ENCODE measurements around the gene ATP6V0B.

ATP6V0B gene

DNA sequence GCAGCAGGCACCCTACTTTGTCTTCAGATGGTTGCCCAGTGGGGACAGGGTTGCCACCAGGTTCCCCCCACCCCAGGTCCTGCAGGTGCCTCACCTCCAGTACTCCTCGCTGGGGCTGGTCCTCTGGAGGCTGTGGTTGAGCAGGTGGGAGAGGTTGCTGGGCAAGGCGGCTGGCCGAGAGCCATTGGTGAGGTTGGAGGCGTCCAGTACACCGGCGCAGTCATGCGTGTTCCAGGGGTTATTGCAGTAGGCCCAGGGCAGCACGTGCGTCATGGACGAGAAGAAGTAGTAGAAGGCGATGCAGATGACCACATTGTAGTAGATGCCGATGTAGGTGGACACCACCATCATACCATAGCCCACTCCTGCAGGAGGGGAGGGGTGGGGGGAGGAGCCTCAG, 33.5 kb downstream of the ATP6V0B start:
- DNase-seq, result no peak

DNA sequence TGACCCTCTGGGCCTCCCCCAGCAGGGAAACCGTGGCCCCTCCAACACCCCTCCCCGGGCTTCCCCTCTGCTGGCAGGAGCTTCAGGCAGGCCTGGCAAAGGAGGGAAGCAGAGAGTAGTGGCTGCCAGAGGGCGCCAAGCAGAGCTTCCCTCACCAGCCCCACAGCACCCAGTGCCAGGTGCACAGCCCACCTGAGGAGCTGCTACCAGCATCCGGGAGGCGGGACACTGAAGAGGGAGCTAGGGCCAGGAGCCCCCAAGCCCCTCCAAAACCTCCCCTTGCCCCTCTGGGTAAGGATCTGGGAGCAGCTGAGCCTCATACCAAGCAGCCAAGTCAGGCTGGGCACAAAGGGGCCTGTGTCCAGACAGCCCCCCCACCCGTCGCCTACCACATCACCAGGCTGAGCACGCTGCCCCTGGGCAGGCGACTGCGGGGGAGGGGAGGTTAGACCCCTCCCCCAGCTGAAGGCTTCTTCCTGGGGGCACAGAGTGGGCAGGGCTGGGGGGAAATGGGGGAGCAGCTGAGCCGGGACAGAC, 36.2 kb downstream of the ATP6V0B start:
- no peak for DNase-seq

DNA sequence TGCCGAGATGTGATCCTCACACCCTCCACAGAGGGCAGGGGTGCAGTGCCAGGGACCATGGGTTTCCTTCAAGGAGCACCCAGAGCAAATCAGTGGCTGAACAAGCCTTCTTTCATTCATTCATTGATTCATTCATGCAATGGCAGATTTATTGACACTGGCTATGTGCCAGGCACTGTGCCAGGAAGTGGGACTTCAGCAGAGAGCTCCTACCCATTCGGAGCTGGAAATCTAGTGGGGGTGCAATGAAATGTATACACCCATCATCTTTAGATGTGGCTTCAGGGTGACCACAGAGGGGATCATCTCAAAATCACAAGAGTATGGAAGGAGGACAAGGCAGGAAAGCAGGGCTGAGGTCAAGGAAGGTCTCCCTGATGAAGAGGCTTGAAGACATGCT, 37.6 kb downstream of the ATP6V0B start:
- no peak for DNase-seq

DNA sequence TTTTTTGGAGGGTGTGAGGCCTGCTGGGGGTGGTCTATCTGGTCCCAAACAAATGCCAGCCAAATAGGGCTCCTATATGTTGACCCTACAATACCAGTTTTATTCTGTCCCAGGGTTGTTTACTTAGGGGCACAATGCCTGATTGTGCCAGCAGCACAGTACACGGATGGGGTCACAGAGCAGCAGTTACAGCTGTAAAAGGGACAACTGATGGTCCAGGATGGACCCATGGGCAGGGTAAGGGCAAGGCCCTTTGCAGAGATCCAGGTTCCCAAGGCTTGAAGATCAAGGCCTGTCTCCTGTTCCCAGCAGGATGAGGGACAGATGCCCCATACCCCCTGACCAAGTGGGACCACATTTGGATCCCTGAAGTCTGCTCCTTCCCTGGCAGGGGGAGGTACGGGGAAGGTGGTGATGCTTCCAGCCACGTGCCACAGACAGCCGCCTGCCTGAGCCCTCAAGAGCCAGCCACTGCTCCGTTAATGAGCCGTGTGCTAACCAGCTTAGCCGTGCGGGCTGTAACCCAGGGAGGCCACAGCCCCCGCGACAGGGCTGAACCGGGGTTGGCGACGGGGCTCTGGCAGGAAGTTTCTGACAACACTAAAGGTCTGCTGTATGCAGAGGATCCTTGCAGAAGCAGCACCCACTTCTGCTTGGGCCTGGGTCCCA, 38.3 kb downstream of the ATP6V0B start:
- DNase-seq, result no peak

DNA sequence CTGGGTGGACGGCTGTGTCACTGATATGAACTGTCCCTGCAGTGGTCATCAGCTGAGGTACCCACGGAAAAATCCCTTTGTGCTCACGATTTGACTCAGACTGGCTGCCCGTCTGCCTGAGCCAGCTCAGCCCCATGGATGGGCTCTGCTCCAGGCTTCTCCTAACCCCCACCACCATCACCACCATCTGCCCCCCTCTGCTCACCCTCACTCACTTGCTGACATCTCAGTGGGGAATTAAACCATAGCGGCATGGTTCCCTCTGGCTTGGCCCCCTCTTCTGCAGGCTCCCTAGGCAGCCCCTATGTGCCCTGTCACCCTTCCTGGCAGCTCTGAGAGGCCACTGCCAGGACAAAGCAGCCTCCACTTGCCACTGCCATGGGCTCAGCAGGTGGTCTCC, 39.2 kb downstream of the ATP6V0B start:
- DNase-seq, result no peak

DNA sequence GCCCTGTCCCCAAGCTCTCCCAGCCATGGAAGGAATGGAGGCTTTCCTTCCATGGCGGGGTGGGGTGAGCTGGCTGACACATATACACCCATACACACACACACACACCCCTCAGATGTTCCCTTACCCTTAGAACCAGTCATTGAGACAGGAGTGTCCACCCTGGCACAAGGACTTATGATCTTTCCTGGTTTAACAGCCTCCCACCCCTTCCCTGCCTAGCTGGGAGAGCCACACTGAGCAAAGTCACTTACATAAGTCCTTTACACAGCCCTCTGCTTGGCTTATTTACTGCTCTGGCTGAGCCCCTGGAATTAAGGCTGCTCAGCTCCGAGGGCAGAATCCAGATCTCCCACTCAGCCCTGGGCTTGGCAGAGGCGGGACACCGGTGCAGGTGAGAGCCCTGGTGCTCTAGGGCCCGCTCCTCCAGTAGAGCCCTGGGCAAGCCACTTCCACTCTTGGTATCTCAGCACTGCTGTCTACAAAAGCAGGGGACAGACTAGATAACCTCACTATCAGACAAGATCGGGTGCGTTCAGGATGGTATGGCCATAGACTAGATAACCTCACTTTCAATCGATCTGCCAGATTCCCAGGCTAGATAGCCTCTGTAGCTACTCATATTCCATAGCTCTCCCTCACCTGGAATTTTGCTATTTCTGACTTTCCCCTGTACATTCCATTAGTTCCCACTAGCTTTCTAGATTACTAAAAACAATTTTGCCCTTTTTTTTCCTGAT, 39.8 kb downstream of the ATP6V0B start:
- no peak for DNase-seq

DNA sequence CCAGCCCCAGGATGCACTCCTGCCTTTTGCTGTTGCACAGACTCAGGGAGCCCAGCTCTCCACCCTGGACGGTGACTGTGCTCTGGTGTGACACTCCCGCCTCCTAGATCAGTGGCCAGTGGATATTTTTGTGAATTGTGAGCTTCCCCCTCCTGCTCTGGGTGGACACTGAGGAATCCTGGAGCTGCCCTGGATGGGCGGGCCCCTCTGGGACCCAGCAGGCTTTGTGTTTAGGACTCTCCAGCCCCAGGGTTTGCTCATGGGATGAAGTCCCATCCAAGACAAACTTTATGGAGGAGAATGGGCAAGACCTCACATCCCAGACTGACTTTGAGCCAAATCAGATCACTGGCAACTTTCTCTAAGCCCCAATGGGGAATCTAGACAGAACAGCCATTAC, 40.4 kb downstream of the ATP6V0B start:
- DNase-seq, result no peak

DNA sequence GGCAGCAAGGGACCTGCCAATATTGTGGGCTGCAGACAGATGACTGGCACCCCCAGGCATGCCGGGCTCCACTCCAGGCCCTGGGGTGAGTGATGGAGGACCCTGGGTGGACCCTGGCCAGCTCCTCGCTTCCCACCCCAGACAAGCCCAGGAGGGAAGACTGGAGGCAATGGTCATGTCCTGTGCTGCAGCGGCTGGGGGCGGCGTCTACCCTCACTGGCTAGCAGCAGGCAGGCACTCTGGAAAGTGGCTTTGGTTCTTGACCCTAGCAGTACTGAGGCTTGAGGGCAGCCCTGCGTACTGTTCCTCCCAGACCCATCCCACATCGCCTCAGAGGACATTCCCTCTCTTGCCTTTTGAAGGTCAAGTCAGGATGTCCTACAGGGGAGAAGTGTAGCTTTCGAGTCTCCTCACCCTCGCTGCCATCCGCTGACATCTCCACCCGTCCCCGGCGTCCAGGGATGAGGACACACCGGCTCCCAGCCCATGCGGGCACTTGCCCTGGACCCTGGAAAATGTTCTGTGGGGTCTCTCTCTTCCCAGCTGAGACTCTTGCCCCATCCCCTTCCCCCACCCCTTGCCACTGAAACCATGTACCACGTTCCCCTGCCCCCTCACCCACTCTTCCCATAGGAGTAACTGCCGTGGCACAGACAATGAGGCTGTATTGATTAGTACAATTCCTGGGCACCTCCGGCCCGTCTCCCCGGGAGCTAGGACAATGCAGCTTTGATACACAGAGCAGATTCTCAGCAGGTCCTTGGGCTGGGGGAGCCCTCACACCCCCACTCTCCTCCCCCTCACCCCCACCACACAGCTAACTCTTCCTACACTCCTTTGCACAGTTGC, 41.5 kb downstream of the ATP6V0B start:
- DNase-seq, result no peak

DNA sequence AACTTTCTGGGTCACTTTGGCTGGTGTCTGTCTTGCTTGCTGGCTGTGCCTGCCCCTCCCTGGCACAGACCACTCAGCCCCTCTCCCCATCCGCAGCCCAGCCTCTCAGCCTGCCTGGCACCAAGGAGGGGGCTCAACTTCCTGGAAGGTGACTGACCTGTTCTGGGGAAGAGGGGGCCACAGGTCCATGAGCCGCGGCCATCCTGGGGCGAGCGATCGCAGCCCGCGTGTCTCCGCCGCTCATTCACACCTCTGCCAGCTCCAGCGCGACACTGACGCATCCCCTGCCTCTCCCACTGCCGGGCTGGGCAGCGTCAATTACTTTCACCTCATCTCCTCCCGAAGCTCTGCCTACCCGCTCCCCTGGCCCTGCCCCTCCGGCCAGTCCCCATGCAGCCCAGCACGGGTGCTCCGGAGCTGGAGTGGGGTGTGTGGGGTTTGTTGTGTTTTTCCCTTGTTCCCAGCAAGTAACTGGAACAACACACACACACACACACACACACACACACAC, 42.2 kb downstream of the ATP6V0B start:
- DNase-seq, result no peak

DNA sequence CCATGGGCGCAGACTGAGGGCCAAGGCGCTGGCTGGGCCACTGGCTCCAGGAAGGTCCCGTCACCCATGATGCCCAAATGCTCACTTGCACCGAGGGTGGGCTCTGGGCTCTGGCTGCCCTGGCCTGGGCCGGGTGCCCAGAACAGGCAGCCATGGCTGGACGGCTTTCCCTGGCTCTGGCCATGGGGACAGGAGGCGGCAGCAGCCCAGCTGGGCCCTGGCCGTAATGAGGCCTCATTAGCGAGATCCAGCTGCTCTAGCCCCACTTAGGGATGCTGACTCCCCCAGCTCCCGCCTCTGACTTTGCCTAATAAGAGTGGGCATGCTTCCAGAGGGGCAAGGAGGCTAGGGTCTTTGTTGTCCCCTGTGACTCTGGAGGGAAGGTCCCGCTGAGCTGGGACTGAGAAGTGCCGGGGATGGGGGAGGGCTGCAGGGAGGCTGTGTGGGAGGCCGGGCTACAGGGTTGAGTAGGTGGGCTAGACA, 44.7 kb downstream of the ATP6V0B start:
- DNase-seq, result no peak

DNA sequence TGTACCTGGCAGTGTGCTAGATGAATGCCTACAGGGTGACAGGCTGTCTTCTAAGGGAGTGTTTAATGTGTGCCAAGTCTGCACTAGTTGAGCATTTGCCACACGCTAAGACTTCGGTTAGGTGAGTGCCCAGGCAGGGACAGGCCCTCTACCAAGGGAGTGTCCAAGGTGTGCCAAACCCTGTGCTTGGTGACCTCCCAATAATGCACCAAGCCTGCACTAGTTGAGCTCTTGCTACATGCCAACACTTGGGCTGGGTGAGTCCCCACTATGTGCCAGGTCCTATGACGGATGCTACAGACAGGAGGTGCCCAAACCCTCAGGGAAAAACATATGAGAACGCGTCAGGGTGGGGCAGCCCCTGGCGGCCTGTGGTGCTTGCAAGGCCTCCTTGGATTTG, 45.7 kb downstream of the ATP6V0B start:
- DNase-seq, result no peak

DNA sequence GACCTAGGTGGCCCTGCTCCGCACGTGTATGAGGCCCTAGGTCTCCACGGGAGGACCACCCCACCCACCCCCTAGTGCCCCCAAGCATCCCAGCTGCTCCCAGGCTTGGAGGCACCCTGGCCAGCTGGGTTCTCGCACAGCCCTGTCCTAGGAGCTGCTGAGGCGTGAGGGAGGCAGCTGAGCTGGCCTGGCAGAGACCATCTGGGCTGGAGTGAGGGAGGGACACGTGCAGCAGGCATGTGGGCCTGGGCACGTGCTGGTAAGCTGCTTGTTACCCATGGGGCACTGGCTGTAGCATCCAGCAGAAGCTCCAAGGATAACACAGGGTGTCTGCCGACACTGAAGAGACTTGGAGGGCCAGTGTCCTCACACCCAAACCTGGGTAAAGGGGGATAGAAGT, 46.4 kb downstream of the ATP6V0B start:
- DNase-seq, result no peak

DNA sequence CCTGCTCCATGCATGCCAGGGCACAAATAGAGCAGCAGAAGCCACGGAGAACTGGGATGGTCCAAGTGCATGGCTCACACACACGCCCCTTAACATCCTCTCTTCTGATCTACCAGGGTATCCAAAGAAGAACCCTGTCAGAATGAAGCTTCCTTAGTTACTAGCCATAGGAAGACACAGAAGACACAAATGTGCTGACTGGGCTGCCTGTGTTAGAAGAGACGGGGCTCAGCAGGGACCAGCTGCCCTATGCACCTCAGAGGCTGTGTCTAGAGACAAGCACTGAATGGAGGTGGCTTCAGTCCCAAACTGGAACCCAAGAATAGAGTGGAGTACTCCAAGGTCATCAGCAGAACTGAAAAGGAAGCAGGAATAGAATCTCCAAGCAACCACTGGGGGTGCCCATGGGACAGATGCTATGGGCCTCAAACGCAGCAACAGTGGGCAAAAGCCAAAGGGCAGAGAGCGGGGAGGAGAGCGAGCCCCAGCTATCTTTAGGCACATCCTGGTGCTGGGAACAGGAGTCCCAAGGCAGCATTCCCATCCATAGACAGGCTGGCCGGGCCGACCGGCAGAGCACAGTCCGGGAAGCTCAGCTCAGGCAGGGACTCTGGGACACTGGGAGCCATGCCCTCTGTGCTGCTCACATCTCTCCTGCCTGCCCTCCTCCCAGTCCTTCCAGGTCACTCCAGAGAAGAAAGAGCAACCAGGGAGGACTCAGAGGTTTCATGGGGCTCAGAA, 47.0 kb downstream of the ATP6V0B start:
- DNase-seq, result no peak

DNA sequence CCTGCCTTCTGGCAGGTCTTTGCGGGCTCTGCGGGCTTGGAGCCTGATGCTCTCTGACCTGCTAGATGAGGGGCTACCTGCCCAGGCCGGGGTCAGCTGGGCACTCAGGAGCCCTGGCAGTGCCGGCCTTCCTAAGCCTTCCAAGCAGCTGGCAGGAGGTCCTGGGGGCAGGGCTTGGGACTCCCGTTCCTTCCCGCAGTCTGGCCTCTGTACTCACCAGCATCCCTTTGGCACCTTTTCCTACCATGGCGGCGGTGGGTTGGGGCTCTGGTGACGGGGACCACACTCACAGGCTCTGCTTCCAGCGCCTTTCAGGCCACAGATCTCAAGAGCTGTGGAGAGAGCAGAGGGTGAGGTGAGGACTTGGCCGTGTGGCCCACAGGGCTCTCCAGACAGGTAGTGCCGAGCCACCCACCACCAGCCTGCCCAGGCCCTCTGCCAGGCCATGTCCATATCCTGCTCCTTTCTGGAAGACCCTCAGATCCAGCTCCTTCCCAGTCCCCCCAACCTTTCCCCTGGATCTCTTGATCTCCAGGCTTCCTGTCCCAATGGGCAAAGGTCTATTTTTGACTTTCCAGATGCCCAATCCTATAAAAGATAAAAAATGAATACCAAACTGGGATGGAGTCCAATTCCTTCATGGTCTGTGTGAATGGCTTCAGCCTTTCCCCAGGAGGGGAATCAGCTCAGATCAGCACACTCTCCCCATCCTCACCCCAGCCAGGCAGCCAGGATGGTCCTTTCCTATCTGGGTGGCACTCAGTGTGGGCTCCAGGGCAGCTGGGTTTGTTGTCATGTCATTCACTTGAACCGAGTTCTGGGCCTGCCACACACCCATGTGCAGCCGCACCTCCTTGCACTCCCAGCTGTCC, 49.5 kb downstream of the ATP6V0B start:
- DNase-seq, result no peak

DNA sequence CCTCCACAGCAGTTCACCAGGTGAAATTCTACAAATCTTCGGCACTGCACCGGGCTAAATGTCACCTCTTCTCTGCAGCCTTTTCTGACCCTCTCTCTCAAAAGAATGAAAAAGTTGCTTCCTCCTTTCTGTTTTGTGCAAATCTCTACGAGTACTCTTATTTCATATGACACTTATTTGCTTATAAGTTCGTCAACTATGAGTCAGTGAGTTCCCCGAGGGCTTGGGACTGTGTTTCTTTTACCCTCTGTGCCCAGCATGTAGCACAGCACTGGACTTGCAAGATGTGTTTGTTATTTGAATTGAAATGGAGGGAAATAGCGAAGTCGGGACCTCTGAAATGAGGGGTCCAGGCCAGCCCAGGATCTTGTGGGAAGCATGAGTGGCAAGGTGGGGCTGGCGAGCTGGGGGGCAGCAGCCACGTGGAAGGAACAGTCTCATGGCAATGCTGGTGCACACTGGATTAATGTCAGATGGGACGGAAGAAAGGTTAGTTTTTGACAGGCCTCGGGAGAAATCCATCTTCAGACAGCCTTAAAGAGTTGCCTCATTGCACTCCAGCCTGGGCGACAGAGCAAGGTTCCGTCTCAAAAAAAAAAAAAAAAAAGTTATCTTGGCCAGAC, 50.3 kb downstream of the ATP6V0B start:
- DNase-seq, result no peak

DNA sequence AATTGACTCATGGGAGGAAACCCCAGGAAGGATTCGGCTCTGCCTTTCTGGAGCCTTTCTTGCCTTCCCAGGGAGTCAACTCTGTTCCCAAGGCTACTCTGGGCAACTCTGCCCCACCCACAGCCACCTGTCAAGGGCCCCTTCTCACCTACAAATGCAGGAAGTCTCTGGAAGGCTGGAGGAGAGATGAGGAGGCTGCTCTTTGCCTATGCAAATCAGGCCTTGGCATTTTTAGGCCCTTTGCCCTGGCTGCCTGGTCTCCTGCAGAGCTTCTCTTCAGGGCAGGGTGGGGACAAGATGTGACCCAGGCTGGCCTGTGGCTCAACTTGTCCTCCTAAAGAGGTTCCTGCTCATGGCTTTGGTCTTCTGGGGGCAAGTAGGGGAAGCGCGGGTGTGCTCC, 51.1 kb downstream of the ATP6V0B start:
- DNase-seq, result no peak

DNA sequence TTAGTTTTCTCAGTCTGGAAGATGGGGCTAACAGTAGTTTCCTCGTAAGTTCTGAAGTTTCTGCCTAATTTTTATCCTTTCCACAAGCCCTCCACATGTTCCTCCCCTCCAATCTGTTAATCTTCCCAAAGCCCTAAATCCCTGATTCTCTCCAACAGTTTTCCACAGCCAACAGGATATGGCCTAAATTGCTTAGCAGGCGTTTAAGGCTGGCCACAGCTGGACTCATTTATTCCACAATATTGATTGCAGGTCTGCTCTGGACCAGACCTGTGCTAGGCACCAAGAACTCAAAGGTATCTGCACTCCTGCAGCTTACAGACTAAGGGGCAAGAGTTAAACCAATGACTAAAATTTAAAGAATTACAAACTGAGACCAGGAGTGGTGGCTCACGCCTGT, 52.6 kb downstream of the ATP6V0B start:
- no peak for DNase-seq
